GM19328 (cell line): ENCODE results near the gene MORC2.

Experiments used
- ATAC-seq: cut with Tn5 transposase; IDR thresholded peaks from one replicate; pipeline ENCODE4 v1.9.1; 2021; ENCODE audit warnings: mild to moderate bottlenecking, moderate library complexity; ENCODE audit not compliant: unreplicated experiment

Gene MORC2

DNA sequence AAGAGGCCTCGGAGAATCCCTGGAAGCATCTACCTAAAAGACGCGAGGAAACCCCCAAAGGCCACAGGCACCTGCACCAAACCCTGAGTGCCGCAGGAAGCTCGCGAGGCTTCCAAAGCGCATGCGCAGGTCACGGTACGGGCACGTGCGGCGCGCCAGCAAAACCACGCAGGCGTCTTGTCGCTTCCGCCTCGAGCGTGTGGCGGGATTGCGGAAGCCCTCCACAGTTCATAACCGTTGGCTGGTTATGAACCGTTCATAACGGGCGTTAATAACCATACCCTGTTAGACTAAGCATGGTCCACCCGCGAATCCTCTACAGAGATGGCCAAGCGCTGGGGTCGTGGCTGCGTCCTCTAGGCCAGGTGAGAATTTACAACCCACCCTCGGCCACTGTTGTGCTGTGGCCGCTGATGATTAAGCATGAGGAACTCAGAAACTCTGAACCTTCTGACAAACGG, 46.4 kb downstream of the MORC2 start:
- no peak for ATAC-seq

DNA sequence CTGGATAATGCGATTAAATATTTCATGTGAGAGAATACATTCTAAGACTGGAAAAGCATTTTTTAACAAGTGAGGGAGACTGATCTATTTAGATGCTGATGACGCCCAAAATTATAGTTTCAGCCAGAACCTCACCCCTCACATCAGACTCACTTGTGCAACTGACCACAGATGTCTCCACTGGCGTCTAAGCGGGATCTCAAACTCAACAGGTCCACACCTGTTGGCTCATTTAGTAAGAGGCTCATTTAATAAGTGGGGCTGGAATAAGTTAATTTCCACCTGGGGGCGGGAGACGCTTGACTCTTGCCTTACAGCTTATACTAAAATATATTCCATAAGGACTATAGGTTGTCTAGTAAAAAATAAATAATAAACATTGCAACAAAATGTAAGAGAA, 47.5 kb downstream of the MORC2 start:
- no peak for ATAC-seq

DNA sequence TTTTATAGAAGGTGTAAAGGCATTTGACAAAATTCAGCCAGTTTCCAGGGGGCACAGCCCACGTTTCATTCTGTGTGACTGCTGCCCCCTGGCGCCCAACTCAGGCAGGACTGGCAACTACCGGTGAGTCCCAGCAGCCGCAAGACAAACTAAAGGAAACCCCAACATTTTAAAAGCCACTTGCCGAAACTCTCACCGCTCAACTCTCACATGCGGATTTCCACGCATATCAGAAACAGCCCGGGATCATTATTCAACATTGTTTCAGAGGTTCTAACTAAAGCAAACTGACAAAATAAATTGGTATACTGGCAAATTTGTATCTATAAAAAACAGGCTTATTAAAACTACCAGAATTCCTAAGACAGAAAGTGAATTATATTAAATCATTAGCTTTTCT, 48.2 kb downstream of the MORC2 start:
- ATAC-seq, result no peak

DNA sequence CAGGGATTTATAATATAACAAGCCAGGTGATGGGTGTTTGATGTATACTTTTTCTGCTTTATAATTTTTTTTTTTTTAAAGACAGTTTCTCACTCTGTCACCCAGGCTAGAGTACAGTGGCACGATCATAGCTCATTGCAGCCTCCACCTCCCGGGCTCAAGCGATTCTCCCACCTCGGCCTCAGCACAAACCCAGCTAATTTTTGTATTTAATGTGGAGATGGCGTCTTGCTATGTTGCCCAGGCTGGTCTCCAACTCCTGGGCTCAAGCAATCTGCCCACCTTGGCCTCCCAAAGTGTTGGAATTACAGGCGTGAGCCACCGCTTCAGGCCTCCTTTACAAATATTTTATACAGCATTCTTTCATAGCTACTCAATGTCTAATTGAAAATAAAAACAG, 48.6 kb downstream of the MORC2 start:
- no peak for ATAC-seq

DNA sequence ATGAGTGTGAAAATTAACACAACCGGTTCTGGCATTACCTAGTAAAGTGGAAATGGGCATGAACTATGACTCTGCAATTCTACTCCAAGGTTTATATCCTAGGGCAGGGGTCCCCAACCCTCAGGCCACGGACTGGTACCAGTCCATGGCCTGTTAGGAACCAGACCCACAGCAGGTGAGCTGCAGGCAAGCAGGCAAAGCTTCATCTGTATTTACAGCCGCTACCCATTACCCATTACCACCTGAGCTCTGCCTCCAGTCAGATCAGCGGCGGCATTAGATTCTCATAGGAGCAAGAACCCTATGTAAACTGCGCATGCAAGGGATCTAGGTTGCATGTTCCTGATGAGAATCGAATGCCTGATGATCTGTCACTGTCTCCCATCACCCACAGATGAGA, 49.8 kb downstream of the MORC2 start:
- ATAC-seq, result no peak

DNA sequence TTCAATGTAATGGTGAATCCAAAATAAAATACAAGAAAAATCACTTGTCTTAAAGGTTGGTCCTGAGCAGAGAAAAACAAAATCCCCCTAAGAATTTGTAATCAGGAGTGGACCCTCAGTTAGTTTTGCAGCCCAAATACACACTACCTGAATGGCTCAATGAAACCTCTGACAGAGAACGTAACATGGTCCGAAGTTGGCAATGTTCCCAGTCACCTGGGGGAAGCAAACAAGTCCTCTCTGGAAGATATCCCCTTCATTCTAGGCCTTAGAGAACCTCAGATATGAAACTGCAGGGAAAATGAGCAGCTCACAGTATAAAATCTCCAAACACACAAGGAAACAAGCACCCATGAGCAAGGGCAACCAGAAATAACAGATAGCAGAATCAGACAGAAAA, 58.2 kb downstream of the MORC2 start:
- ATAC-seq, result no peak

DNA sequence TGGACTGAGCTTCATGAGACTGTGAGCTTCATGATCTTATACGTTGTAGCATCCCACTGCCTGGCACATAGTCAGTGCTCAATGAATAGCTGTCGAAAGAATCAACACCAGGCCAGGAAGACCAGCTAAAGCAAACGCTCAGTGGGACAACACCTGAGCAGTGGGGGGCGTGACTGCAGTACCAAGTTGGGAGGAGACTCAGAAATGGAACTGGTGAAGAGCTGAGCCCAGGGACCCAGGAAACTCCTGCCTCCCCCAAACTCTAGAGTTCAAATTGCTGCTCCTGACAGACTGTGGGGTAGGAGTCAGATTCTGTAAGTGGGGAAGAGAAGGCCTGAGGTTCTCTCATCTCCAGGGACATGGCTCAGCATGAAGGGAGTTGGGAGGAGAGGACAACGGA, 59.3 kb downstream of the MORC2 start:
- no peak for ATAC-seq

DNA sequence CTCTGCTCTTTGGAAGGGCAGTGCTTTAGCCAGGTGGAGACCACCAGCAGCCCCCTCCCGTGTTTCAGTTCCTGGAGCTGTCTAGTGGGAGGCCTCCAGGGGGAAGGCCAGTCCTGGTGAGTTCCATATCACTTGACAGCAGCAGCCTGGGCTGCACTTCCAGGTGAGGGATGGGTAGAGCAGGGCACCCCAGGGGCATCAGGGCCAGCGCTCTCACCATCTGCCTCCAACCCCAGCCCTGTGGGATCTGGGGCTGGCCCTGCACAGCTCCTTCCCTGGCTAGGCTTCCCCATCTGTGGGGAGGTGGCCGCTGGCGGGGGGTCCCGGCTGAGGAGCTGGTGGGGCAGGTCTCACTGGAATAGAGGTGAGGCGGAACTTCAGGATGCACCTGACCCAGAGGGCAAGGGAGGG, 60.5 kb downstream of the MORC2 start:
- no peak for ATAC-seq

DNA sequence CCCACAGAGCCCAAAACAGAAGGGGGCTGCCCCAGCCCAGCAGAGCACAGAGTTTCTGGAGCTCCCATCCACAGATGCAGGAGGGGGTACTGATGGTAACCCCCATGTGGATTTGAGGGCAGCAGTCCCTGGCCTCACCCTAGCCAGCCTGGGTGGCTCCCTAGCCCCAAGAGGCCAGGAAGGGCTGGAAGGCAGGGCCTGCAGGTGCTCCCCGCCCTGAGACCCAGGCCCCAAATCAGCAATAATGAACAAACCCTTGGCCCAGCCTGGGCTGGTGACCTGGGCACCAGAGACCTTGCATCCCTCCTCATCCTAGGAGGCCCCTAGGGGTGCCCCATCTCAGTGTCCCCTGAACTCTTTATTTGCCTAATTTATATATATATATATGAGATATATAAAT, 61.6 kb downstream of the MORC2 start:
- ATAC-seq, result no peak

DNA sequence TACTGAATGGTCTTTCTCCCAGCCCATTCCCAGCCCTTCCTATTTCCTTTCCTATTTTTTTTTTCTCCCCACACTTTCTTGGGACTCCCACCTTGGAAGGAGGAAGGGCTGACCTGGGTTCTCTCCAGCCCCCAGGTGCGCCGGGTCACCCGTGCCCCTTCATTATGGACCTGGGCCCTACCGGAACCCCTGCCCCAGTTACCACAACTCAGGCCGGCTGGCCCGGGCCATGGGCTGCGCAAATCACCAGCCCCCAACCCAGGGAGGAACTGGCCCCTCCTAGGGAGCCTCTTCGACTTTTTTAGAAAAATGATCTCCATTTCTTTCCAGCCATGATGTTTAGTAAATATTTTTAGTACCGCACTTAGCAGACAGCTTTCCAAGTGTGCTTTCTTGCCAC, 62.2 kb downstream of the MORC2 start:
- no peak for ATAC-seq

DNA sequence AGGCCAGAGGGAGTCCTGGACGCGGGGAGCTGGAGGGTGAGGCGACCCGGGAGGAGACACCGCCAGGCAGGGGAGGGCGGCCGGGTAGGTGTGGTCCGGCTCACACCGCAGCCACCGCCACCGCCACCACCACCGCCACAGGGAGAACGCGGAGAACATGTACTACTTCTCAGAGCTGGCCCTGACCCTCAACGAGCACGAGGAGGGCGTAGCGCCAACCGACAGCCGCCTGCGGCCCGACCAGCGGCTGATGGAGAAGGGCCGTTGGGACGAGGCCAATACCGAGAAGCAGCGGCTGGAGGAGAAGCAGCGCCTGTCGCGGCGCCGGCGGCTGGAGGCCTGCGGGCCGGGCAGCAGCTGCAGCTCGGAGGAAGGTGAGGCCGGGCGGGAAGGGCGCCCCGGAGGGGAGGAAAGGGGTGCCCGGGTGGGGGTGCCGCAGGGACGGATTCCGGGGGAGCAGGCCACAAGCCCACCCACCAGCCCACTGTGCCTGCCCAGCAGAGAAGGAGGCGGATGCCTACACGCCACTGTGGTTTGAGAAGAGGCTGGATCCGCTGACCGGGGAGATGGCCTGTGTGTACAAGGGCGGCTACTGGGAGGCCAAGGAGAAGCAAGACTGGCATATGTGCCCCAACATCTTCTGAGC, 62.8 kb downstream of the MORC2 start:
- no peak for ATAC-seq

DNA sequence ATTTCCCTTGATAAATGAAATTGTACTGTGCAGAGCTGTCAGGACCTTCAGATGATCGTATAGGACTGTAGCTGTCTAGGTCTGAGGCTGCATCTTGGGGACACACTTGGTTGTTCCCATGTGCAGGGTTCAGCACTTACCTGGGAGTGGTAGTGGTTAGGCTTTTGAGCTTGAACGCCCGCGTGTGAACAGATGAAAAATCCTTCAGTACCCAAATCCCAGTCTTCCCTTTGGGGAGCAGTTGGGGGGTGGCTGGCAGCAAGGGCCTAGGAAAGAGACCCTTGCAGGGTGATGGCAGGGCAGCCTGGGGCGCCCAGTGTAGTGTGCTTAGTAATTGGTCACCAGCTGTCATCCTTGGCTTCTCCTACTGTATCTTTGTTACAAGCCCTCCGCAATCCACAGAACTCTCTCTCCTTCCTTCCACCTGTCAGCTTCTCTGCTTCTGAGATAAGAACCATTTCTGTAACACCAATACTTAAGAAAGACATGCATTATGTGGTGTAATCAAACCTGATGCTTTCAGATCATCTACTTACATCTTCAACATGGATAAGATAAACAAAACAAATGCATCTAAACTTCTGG, 64.6 kb downstream of the MORC2 start:
- no peak for ATAC-seq

DNA sequence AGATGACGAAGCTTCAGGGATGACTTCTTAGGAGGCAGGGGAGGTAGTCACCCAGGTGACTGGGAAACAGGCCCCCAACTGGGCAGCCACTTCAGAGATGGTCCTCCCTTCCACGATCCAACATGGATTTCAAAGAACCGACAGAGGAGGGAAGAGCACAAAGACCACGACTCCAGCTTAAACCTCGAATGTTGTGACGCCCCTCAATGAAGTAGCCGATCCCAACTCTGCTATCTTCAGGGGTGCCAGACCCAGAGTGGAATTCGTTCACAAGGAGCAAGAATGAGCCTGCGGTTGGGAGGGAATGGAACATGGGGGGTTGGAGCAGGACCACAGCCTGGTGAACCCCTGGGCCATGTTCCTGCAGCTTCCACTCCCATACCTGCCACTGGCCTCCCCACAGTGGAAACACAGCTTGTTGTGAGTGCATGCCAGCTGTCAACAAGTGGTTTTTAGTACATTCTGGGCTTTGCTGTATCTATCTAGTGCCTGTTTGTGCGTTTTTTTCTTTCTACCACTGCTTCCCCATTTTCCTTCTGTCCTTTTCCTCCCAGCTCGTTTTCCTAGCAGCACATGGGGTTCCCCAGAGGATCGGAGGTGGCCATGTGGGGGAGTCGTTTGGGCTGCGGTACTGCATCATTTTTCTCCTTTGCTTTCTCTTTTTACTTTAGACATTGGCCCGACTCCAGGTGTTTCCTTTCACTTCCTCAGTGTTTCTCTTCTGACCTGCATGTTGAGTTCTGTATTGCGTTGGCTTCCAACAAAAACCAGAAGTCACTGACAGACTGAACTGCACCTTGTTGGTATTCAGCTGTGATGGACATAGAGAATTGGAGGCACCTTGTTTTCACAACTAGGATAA, 65.8 kb downstream of the MORC2 start:
- ATAC-seq, result no peak

DNA sequence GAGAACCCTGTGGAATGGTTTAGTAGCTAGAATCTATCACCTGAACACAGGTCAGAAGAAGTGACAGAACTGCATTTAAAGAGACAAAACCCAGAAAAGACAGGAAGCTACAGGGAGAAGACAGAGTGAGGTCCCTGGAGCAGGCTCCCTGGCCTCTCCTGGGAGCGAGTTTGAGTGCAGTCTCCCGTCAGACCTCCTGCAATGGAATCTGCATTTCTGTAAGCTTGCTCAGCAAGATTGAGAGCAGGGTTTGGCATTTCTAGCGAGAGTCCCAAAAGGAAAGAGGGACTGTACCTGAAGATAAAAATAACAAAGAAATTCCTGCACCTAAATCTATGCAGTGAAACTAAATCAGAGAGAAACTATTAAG, 74.2 kb downstream of the MORC2 start:
- ATAC-seq, result no peak

DNA sequence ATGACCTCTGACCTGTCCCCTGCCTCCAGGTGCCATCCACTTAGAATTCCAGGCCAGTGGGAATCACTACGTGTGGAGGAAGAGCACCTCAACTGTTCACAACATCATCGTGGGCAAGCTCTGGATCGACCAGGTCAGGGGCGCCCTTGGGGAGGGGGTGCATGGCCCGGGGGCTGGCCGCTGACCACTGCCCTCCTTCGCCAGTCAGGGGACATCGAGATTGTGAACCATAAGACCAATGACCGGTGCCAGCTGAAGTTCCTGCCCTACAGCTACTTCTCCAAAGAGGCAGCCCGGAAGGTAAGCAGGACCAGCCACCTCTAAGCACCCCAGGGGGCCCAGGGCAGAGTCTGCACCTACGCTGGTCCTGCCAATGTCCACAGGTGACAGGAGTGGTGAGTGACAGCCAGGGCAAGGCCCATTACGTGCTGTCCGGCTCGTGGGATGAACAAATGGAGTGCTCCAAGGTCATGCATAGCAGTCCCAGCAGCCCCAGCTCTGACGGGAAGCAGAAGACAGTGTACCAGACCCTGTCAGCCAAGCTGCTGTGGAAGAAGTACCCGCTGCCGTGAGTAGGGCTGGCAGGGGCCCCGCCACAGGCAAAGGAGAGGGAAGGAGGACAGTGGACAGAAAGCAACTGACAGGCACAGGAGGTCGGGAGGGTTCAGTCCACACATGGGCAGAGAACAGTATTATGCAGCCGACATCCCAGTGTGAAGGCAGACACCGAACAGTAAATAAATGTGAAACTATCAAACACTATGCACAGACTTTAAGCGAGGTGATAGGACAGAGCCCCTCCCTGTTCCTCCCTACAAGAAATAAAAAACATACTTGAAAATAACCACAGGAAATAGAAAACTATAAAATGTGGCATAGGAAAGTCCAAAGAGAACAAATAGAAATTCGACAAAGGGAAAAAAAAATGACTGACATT, 74.9 kb downstream of the MORC2 start:
- ATAC-seq, result no peak

DNA sequence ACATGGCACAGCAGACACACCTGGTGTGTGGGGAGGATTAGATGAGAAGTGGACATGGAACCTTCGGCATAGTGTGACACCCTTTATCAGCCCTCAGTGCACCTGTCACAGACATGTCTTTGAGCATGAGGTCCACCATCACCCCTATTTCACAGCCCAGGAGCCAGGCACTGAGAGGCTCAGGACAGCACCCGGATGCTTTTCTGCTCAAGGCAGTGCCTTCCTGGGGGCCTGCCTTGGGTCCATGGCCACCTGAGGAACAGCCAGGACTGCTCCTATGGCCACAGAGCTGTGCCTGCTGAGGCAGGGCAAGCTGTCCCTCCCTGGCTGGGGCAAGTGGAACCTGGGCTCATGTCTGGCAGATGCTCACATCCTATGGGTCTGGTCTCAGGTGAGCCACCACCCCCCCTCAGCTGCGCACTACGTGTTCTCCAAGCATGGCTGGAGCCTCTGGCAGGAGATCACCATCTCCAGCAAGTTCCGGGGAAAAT, 75.8 kb downstream of the MORC2 start:
- no peak for ATAC-seq

DNA sequence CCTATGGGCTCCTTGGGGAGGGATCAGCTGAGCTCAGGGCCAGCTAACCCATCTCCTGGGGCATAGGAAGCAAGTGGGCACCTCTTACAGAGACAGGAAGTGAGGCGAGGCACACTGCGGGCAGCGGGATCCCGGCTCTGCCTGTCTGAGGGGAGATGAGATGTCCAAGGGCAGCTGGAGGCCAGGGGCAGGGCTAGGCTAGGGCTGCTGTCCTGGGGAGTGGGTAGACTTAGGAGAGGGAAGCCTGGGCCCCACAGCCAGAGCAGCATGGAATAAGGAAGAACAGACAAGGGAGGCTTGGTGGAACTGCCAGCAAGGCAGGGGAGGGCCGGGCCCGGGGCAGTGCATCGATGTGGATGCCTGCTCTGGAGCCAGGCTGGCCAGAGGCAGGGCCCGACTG, 76.3 kb downstream of the MORC2 start:
- no peak for ATAC-seq

DNA sequence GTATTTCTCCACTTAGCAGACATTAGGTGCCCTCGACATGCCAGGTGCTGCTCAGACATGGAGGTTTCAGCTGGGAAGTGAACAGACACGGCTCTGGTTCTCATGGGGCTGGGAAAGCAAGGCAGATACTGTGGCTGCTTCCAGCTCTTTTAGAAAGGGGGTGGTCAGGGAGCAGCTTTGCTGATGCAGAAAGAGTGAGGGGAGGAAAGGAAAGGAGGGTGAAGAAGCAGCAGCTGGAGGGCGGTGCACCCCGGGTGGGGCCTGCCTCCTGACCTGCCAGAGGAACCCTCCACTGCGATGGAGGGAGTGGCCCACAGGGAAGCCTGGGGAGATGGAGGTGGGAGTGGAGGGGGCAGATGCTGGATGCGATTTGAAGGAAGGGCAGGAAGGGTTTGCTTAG, 76.8 kb downstream of the MORC2 start:
- ATAC-seq, result no peak

DNA sequence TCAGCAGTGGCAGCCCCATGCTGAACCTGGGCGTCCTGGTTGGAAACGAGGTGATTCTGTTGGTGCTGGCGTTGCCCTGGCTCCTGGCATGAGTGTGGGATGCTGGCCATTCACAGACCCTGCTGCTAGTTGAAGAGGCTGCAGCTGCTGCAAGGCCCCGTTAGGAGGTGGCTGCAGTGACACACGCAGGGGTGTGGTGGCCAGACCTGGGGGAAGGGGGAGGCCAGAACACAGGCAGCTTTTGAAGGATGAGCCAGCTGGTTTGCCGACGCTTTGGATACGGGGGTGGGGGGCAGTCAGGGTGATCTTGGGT, 77.2 kb downstream of the MORC2 start:
- no peak for ATAC-seq

DNA sequence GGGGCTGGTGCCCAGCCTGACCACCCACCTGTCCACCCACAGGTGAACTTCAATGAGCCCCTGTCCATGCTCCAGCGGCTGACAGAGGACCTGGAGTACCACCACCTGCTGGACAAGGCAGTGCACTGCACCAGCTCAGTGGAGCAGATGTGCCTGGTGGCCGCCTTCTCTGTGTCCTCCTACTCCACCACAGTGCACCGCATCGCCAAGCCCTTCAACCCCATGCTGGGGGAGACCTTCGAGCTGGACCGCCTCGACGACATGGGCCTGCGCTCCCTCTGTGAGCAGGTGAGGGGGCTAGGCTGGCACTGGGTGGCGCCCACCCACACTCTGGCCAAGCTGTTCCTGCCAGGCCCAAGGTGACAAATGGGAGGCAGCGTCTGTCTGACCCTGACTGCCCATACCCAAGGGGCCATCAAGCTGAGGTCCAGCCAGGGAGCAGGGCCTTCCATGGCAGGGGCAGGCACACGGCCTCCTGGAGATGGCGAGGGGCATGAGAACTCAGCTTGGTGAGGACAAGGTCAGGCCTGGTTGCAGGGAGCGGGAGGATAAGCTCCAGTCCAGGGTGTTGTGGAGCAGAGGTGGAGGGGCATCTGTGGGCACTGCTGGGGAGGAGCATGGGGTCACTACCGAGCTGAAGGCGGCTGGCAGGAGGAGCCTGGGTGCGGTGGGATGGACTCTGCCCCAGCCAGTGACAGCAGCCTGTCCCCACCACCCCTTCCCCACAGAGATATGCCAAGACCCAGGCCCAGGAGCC, 77.7 kb downstream of the MORC2 start:
- no peak for ATAC-seq
